ENCODE results near the gene PRR5L. TPM values are rescaled to one million over a fixed set of nuclear protein-coding genes. Genes with fewer than 3 reads are reported as not detected.

PRR5L gene
- polyA plus RNA-seq, 1 of the 3 experiments (the other 2 are of a cell fraction): 0.46 TPM

GRCh38 chr11:36345084-36345511 is 49.0 kb downstream of the PRR5L start:
- Histone ChIP-seq H3K9ac (no peak overlapping the region), H3F3A (replicated peaks; ENCODE audit: insufficient read depth) (no peaks in the 10 kb centered on the region), H4K20me1 (ENCODE audit: insufficient read depth) (no peaks in the 10 kb centered on the region), H2AFZ (ENCODE audit: low read depth) (no peak overlapping the region), H3K9me3 (no peaks in the 10 kb centered on the region), H3K4me2 (no peak overlapping the region), H3K27ac (ENCODE audit: low read depth in 2 of 2, low read length in 1 of 2) (no peak overlapping the region), H3K36me3 (replicated peaks in 1 of 2; ENCODE audit: control insufficient read depth in 1 of 2, insufficient read depth in 2 of 2, low read length in 1 of 2) (no peaks in the 10 kb centered on the region), H3K4me3 (ENCODE audit: low read depth in 2 of 2, low read length in 1 of 2) (no peak overlapping the region), H3K79me2 (ENCODE audit: insufficient read depth) (no peaks in the 10 kb centered on the region), H3K9me2 (no peaks in the 10 kb centered on the region), H3K4me1 (ENCODE audit: control insufficient read depth in 1 of 2, insufficient read depth in 2 of 2, low read depth in 1 of 2, low read length in 1 of 2) (peaks cover 0 to 13% of the 10 kb centered on the region in 2 experiments; a peak in 2 of 4 replicates), H3K27me3 (ENCODE audit: insufficient read depth) (no peaks in the 10 kb centered on the region; the same call in 1 of the 2 replicates)
- ChIA-PET CTCF (no interaction called here), POLR2A (no interaction called here)
- TF ChIP-seq SIN3A (IDR thresholded peaks at IDR 0.05; ENCODE audit: borderline replicate concordance, low read depth, low read length): no peak
- TF ChIP-seq JUND (IDR thresholded peaks at IDR 0.05): no peak
- no peak for TF ChIP-seq MAX (IDR thresholded peaks at IDR 0.05; ENCODE audit: low read depth)
- no peak for TF ChIP-seq USF1 (IDR thresholded peaks at IDR 0.05; ENCODE audit: borderline replicate concordance, low read depth)
- no peak for TF ChIP-seq ELF1 (IDR thresholded peaks at IDR 0.05)
- TF ChIP-seq GATA2 (CRISPR knock-in tag; IDR thresholded peaks at IDR 0.05): no peak
- TF ChIP-seq CHD2 (IDR thresholded peaks at IDR 0.05; ENCODE audit: low read length, partially characterized antibody): no peak
- TF ChIP-seq NFIC (IDR thresholded peaks at IDR 0.05; ENCODE audit: borderline replicate concordance): no peak
- no peak for TF ChIP-seq RCOR1 (IDR thresholded peaks at IDR 0.05; ENCODE audit: low read length)
- TF ChIP-seq TCF12 (IDR thresholded peaks at IDR 0.05): no peak
- TF ChIP-seq RAD21 (IDR thresholded peaks at IDR 0.05; ENCODE audit: low read length): no peak
- no peak for TF ChIP-seq SMC3 (IDR thresholded peaks at IDR 0.05; ENCODE audit: low read depth, low read length)
- no peak for TF ChIP-seq IRF3 (IDR thresholded peaks at IDR 0.05; ENCODE audit: low read depth, low read length)
- no peak for TF ChIP-seq TEAD4 (IDR thresholded peaks at IDR 0.05; ENCODE audit: borderline replicate concordance, insufficient read depth)
- no peak for TF ChIP-seq FOXJ3 (CRISPR knock-in tag; IDR thresholded peaks at IDR 0.05)
- TF ChIP-seq EP300 (IDR thresholded peaks at IDR 0.05; ENCODE audit: borderline replicate concordance in 1 of 2, low read depth in 1 of 2, low read length in 1 of 2): no peak
- no peak for TF ChIP-seq YY1 (IDR thresholded peaks at IDR 0.05; ENCODE audit: low read depth)
- TF ChIP-seq REST (IDR thresholded peaks at IDR 0.05; ENCODE audit: low read depth, low read length): no peak
- TF ChIP-seq EZH2phosphoT487 (IDR thresholded peaks at IDR 0.05; ENCODE audit: borderline replicate concordance, low read depth): no peak
- 49% methylated on average over 11 of the region's 11 CpGs for WGBS (ENCODE audit: low lambda C conversion rate)
- no peak for DNase-seq

Measured in SK-N-SH (cell line).